ENCODE data around the gene CLEC7A.

CLEC7A gene

DNA sequence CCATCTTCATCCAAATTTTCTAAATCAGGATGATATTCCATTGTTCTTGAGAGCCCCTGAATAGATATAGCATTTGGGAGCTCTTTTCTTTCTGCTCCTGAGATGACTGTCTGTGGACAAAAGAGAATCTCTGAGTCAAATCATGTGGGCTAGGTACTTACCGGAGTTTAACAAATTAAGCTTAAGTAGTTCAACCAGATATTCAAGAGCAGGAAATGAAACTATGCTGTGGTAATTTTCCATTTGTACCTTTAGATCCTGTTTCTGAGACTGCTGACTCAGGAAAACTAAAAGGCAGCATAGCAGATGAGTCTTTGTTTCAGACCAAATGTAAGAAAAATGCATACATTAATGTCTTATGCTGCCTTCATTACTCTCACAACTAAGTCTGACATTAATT, at the start of gene CLEC7A:
CLEC7A (minus strand) TSS at position 158 of the 400 bp plus-strand sequence; CDS start at position 41, 117 bp downstream.
- no peak for DNase-seq

DNA sequence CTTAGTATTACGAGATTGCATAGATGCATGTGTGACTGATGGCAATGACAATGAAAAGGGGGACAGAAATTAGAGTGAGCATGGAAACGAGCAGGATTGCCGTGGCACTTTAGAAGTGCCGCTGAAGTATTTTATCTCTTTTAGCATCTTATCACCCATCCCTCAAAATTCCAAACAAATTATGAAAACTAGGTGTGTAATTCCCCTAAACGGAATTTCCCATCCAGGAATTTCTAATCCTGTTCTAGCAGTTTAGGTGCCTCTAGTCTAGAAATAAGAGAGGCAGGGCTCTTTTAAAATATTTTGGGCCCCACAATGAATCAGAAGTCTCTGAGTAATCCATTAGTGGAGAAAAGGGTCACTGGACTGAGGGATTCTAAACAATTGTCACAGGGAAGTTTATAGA, 49.8 kb upstream of the CLEC7A start:
- no peak for DNase-seq

DNA sequence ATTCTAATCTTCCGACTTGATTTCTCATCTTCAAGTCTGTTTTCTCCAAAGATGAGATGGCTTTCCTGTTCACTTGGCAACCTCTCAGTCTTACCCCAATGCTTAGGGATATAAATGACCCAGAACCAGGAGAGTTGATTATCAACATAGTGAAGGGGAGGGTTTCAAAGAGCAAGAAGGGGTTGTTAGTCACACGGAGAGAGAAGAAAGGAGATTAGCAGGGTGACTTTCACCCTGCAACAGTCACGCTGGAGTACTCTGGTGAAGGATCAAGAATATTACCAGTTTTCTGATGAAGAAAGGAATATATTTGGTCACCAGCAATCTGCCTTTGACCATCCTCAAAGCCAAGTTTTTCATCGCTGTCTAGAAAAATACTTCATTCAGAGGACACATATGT, 48.8 kb upstream of the CLEC7A start, which contains the start of gene TMEM52B:
TMEM52B (plus strand) TSS at position 212 of the 400 bp plus-strand sequence. CDS start 543 bp downstream, outside the sequence.
- no peak for DNase-seq

DNA sequence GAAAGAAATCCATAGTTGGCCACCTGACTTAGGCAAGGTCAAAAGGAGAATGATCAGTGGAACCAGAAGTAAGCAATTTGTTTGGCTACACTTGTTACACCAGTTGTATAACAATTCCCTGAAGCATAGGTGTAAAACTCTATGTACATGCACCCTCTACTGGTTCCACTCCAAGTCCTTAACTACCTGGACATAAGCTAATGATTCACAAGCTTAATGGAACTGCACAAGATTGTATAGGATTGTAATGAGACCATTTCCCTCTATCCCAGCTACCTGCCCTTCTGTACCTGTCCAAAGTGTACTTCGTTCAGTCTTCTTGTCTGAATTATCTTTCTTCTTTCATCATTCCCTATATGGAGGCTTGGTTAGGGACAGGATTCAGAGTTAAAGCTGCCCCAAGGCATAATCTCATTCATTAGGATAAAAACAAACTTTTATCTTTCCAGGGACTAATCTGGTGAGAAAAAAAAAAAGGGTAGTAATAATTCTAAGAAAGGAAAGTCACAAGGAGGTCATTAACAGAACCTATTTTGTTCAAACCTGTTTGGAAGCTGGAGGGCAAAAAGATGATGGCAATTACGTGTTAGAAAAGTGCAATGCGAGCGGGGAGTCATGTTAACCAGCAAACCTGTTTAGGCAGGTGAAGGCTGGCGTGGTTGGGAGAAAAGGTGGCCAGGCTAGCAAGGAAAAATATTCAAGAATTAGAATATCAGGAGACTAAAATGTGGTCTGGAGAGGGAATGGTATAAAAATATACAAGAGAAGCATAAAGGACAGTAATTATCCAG, 46.0 kb upstream of the CLEC7A start:
- DNase-seq: no peak

DNA sequence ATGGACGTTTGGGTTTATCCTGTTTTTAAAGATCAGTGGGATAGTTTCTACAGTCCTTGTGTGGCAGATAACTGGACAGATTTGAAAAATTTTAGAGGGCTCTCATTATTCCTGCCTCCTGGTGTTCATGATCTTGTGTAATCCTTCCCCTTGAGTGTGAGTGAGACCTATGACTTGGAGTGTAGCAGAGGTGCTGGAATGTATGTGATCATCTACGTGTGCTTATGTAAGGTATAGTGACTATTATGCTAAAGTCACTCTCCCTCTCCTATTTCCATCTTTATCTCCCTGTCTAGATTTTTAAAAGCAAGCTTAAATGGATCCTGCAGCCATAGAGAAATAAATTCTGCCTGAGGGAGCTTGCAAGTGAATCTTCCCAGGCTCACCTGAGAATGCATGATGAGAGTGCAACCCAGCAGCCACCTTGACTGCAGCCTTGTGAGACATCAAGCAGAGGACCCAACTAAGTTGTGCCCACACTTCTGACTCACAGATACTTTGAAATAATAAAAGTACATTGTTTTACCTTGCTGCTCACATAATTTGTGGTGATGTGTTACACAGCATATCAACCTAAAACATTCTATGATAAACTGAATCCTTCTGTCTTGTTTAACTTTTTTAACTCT, 45.1 kb upstream of the CLEC7A start:
- DNase-seq: no peak

DNA sequence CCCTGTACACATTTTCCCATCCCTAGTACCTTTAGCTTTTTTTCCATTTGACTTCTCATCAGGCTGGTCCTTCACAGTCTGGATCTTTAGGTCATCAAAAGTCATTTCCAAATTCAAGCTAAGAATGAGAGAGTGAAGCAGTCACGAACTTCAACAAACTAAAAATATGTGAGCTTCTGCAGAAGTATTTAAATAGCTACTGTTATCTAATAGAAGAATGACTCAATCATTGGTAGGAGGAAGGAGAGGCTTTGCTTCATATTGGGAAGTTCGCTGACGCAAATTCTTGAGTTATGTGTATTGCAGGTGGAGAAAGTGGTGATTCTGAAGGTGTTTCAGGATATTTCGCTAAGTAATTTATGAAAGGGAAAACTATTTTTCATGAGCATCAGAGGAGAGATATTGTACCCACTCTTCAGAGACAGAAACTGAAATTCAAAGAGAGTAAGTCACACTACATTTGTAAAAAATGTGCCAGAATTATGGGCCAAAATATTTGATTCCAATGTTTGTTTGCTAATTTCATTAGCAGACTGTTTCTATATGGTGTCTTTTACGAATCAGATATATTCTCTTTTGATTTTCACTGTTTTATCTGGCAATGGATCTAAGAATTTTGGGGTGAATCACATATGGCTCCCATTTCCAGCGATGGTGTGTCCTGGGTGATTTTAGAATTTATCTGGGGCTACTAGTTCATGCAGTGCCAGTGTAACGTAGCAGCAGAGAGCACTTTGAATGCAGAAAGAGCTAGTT, 42.2 kb upstream of the CLEC7A start, which contains the start of gene OLR1:
OLR1 (minus strand) TSS at position 160 of the 756 bp plus-strand sequence; CDS start at position 105, 55 bp downstream.
- DNase-seq: no peak

DNA sequence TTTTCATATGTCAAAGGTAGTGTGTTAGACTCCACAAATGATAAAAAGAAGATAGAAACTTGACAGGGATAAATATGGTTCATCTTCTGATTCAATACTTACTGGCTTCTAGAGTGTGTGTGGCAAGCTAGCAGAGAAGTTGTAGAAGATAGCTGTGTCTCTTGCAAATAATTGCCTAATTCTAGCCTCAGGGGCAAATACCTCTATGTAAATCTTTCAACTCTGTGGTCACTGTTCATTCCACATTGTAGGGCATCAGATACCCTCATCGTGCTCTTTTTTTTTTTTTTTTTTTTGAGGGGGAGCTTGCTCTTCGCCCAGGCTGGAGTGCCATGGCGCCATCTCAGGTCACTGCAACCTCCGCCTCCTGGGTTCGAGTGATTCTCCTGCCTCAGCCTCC, 40.2 kb upstream of the CLEC7A start:
- no peak for DNase-seq

DNA sequence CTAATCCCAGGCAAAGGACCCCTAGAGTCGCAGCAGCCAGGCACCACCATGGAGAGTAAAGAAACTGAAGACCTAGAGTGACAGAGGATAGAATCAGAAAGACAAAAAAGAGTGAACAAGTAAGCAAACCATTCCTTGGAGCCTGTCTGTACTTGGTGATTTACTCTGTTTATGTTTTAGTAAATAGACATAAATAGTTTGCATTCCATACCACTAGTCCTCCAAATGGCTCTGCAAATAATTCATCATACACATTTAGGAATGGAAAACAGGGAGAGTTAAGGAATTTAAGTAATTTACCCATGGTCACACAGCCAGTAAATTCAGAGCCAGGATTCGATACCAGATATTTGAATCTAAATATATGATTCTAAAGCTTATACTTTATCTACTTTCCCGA, 39.1 kb upstream of the CLEC7A start:
- DNase-seq: no peak

DNA sequence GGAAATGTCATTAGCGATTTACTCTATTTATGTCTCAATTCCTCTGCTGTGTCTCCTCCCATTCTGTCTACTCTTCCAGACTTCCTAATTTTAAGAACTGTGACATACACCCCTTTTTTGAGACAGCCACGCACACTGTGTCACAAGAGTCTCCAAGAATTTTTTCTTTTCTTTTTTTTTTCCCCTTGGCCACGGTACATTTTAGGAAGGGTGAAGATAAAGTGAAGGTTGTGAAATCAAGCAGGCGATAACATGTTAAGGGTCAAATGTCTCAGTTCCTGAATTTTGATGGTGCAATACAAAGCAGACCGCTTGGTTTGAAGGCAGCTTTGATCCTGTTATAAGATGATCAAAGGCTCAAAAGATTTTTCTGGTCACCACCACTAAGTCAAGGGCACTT, 37.6 kb upstream of the CLEC7A start:
- no peak for DNase-seq

DNA sequence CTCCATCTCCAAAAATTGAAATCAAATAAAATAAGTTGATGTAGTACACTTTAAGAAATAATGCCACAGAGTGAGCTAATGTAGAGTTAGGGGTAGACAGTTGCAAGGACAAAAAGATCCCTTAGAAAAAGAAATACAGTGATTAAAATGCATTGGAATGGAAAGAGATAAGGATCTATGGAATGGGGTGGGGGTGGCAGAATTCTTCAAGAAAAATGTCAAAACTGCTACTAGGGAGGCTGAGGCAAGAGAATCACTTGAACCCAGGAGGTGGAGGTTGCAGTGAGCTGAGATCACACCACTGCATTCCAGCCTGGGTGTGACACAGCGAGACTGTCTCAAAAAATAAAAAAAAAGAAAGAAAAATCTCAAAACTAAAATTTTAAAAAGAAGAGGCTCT, 35.4 kb upstream of the CLEC7A start:
- no peak for DNase-seq

DNA sequence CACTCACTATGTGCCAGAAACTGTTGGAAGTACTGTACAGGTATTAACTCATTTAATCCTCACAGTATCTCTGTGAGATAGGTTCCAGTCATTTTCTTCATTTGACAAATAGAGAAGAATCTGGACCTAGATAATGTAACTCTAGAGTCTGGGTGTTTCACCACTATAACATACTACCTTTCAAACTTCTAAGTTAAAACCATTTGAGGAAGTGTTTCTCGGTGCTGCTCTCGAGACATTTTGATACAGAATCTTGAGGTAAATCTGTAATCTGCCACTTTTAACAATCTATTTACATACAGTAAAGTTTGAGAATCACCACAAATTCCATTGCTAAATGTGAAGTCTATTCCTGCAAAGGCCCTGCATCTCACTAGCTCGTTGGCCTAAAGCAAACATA, 33.1 kb upstream of the CLEC7A start:
- DNase-seq: no peak

DNA sequence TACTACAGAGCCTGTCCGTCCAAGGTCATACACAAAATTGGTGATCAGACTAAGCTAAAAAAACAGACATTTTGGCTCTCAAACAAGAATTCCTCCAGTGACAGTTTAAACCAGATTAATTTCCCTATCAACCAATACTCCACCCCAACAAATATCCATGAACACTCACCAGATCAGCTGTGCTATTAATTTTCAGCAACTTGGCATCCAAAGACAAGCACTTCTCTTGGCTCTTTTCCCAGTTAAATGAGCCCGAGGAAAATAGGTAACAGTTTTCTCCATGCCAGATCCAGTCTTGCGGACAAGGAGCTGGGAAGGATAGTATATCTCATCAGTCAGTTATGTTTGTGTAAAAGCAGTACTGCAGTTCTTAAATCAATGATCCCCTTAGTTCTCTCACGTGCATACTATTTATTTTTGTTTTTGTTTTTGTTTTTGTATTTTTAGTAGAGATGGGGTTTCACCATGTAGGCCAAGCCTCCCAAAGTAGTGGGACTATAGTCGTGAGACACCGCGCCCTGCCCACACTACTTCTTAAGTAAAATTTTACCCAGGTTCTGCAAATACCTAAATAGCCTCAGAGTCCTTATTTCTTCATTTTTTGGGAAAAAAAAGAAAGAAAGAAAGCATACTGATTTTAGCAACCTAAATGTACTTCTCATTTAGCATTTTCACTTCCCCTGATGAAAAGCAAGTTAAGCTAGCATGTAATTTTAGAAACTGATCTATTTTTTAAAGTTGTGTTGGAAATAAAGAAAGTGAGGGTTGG, 30.8 kb upstream of the CLEC7A start:
- DNase-seq: no peak

DNA sequence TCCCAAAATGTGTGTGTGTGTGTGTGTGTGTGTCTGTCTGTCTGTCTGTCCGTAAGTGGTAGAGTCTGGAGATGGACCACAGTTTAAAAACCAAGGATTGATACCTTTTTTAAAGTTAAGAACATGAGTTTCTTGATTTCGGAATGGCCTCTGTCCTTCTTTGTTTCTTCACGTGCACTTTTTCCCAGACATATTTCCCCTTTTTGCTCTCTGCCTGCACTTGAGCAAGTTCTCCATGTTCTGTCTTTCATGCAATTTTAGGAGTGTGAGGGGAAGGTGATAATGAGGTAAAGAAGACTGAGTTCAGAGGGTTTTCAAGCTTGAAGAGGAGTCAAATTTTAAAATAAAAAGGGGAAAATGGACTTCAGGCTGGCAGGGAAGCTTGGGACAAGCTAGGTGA, 29.3 kb upstream of the CLEC7A start:
- DNase-seq: no peak

DNA sequence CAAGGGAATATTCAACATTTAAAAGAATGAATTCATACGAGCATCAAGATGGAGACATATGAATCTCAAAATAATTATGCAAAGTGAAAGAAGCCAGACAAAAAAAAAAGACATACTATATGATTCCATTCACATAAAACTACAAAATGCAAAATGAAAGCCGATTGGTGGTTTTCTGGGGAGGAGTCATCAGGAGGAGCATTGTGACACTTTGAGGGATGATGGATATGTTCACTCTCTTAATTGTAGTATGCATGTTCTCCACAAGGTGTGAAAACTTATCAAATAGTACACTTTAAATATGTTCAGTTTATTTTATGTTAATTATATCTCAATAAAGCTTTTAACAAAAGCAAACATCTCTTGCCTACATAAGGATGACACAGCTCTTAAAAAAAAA, 28.4 kb upstream of the CLEC7A start:
- no peak for DNase-seq

DNA sequence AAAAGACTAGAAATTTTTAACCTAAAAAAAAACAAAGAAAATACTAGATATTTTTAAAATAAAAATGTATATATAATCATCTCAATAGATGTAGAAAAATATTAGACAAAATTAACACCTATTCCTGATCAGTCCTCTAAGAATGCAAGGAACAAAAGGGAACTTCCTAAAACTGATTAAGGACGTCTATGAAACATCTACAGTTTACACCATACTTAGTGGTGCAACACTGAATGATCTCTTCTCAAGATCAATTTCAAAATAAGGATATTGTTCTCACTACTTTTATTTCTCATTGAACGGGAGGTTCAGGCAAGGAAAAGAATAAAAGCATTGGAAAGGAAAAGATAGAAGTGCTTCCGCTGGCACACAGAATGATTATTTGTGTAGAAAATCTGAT, 26.0 kb upstream of the CLEC7A start:
- DNase-seq: no peak

DNA sequence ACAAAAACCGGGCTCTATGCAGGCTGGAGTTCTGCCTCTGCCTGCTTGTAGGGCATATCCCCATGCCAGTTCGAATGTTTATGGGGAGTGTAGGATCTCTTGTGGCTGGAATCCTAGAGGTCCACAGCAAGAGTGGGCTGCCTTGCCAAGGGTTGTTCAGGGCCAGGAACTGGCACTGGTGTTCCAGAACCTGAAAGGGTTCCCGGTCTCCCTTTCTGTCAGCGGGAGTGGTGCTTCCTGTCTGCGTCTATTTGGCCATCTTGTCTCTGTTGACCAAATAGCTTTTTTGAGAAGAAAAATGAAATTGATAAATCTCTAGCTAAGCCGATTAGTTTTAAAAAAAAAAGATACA, 24.1 kb upstream of the CLEC7A start:
- DNase-seq: no peak

DNA sequence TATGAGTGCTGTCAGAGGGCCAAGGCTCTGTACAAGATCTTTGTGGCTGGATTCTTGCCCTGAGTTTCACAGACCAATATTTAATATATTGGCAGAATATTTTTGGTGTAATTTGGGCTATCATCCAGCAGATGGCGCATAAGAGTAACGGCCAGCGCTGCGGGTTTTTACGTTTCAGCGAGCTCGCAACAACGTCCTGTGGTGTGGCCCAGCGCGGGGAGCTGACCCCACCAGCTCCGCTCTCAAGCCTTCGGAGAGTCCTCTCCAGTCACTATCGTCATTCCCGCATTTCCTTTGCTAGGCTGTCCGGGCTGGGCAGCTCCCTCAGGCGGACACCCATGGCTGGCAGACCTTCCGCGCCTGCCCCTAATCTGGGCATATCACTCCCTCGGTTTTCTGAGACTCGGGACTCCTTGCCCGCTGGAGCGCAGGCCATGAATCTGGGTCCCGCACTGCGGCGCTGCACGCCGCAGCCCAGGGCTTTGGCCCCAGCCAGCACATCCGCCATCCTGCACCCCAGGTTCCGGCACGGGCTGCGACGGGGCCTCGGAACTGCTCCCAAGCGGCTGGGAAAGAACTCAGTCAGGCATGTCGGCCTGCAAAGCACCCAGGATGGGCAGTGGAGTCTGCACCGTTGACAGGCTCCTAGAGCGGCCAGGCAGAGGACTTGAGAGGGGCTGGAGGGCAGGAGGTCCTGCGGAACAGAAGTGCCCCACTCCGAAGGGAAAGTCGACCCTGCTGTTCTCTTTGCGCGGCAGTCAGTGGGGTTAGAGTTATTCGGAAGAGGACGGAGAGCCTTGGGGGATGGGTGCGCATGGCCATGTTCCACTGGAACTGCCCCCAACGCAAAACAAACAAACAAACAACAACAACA, 23.5 kb upstream of the CLEC7A start:
- peak; percentile 84 for DNase-seq

DNA sequence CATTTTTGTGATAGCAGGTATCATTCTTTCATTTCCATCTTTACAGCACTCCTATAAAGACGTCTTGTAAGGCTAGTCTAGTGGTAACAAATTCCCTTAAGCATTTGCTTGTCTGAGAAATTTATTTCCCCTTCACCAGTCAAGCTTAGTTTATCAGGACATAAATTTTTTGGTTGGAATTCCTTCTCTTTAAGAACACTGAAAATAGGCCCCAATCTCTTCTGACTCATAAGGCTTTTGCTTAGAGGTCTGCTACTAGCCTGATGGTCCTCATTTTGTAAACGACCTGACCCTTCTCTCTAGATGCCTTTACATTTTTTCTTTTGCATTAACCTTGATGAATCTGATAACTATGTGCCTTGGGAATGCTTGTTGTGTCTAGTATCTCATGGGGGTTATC, 21.6 kb upstream of the CLEC7A start:
- DNase-seq: no peak

DNA sequence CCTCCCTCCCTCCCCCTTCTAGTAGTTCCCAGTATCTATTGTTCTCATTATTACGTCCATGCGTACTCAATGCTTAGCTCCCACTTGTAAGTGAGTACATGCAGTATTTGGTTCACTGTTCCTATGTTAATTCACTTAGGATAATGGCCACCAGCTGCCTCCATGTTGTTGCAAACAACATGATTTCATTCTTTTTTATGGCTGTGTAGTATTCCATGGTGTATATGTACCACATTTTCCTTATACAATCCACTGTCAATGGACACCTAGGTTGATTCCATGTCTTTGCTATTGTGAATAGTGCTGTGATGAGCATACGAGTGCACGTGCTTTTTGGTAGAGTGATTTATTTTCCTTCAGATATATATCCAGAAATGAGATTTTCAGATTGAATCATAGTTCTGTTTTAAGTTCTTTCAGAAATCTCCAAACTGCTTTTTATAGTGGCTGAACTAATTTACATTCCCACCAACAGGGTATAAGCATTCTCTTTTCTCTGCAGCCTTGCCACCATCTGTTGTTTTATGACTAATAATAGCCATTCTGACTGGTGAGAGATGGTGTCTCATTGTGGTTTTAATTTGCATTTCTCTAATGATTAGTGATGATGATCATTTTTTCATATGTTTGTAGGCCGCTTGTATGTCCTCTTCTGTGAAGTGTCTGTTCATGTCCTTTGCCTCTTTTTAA, 17.9 kb upstream of the CLEC7A start:
- no peak for DNase-seq

DNA sequence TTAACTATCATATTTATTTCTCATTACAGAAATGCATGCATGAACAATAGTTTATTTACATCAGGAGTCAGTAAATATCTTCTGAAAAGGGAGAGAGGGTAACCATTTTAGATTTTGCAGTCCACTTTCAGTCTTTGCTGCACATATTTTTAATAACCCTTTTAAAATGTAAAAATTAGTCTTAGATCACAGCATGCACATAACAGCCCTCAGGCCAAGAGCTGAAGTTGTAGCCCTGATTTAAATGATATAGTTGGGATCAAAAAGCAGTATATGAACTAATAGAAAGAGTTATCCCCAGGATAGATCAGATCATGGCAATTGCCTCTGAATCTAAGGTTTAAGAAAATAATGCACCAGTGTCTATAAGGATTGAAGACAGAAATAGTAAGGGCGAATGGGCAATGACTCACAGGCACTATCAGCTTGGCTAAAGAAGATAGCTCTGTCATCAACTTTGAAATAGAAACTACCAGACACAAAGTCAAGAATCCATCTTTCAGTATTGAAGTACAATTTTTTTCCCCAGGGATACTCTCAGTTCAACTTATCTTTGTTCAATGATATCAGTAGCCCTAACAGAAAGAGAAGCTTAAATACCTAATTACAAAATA, 13.1 kb upstream of the CLEC7A start:
- DNase-seq: no peak

DNA sequence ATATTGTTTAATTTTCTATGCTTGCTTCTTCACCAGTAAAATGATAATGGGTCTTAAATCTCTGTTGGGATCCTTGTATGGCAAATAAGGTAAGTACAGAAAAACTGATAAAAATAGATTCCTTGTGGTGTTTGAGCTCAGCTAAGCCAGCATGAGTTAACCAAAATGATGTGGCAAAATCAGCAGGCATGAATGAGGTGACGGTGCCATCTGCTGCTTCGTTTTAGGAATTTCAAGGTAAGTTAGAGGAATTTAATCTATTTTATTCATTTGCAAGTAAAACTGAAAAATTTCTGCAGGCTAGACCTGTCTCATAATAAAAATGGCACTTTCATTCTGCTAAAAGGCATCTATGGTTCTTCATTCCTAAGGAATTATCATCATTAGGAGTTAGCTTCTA, 10.0 kb upstream of the CLEC7A start:
- DNase-seq: no peak
